GM23338 (cell line): Measurements from ENCODE around the gene PRSS33.

Experiments
- CTCF ChIP-seq, 2 experiments: fragments of 200-600 bp in 1 of 2; sonication (generic) in 1 of 2; conservative IDR thresholded peaks; 2 replicates each; pipeline versions ENCODE4 v1.5.1 to v1.6.1; 2016 to 2017; ENCODE audit warnings: antibody characterized with exemption in 2 of 2, low read depth in 2 of 2, mild to moderate bottlenecking in 2 of 2, moderate library complexity in 1 of 2
- EZH2 ChIP-seq: fragments of 200-600 bp; sonication (generic); IDR thresholded peaks from one replicate; pipeline ENCODE4 v1.8.0; 2017; ENCODE audit warnings: antibody characterized with exemption, mild to moderate bottlenecking, low read depth; ENCODE audit not compliant: unreplicated experiment
- NANOG ChIP-seq: IDR thresholded peaks from 2 replicates; pipeline ENCODE4 v1.6.1; 2016; ENCODE audit warnings: antibody characterized with exemption, borderline replicate concordance
- POLR2AphosphoS5 ChIP-seq: IDR thresholded peaks from 2 replicates; pipeline ENCODE4 v1.6.1; 2016; ENCODE audit warnings: antibody characterized with exemption, low read depth

GRCh38 chr16:2806286-2806685 is 18.9 kb upstream of the PRSS33 start:
- TF ChIP-seq CTCF (conservative IDR thresholded peaks at IDR 0.05; ENCODE audit: low read depth in 2 of 2) (no peak), POLR2AphosphoS5 (no peak), EZH2 (no peak), NANOG (no peak)
